ENCODE results near the gene CTNNB1. TPM values are rescaled to one million over a fixed set of nuclear protein-coding genes. Genes with fewer than 3 reads are reported as not detected.

The CTNNB1 gene
- total RNA-seq, 1 experiment from 2014 or later = 258 TPM

DNA sequence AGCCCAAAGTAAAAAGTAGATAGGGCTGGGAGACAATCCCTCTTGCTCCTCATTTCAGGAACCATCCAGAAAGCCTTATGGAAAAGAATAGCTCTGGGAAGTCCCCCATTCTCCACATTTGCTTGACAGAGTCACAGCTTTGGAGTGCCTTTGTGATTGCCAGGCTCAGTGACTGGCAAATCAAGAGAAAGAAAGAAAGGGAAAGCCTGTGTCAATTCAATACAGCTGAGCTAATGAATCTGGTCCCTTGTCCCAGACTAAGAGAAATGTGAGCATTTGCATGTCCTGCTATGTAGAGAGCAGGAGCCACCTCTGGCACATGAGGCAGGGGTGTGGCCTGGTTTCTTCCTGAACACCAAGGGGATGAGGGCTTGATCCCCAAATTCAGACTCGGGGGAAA is 14.9 kb upstream of the CTNNB1 start:
- no TSS peak for BruUV-seq (replicated peaks)
- DNase-seq = no peak
- Mint-ChIP-seq H3K4me1 (ENCODE audit: low read depth, unreplicated experiment) (no peaks in the 10 kb centered on the region), H3K27me3 (ENCODE audit: unreplicated experiment) (peaks cover 40% of the 10 kb centered on the region), H3K36me3 (ENCODE audit: insufficient read depth, unreplicated experiment) (no peaks in the 10 kb centered on the region), H3K4me3 (ENCODE audit: low read depth, unreplicated experiment) (no peak overlapping the region), H3K27ac (ENCODE audit: unreplicated experiment) (no peak overlapping the region), H3K9me3 (ENCODE audit: low read depth, unreplicated experiment) (no peaks in the 10 kb centered on the region)
- intact Hi-C loops (cut with micrococcal nuclease; ENCODE audit: unreplicated experiment) = no loop called here
- no peak for TF ChIP-seq CTCF (IDR thresholded peaks at IDR 0.05; ENCODE audit: unreplicated experiment)
- CTCF ChIA-PET = interaction anchor here (0.5 kb wide), 1 partner anchor 1500 kb away, joined by 5 read pairs; no protein-coding TSS in a partner anchor

DNA sequence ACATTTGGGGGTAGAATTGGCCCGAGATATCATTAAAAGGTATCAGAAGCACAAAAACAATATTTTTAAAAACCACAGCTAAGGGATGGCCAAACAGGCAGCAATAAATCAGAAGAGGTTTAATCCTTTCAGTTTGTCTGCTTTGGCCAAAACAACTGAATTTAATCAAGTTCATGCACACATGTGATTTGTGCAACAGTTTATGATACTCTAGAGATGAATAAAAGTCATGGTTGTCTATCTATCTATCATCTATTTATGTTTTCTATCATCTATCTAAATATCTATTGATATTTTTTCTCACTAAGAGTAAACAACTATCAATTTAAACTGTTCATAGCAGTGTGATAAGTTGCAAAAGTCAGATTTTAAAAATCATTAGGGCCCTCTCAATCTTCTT is 13.0 kb upstream of the CTNNB1 start:
- TF ChIP-seq CTCF (IDR thresholded peaks at IDR 0.05; ENCODE audit: unreplicated experiment) = no peak
- no peaks in the 10 kb centered on the region for H3K36me3 Mint-ChIP-seq (ENCODE audit: insufficient read depth, unreplicated experiment)
- H3K4me1 Mint-ChIP-seq (ENCODE audit: low read depth, unreplicated experiment) = no peaks in the 10 kb centered on the region
- no peak for DNase-seq
- H3K9me3 Mint-ChIP-seq (ENCODE audit: low read depth, unreplicated experiment) = no peaks in the 10 kb centered on the region
- BruUV-seq (replicated peaks) = no TSS peak
- H3K27me3 Mint-ChIP-seq (ENCODE audit: unreplicated experiment) = peaks cover 31% of the 10 kb centered on the region
- CTCF ChIA-PET = no interaction called here
- intact Hi-C loops (cut with micrococcal nuclease; ENCODE audit: unreplicated experiment) = no loop called here
- H3K4me3 Mint-ChIP-seq (ENCODE audit: low read depth, unreplicated experiment) = no peak overlapping the region
- no peak overlapping the region for H3K27ac Mint-ChIP-seq (ENCODE audit: unreplicated experiment)

DNA sequence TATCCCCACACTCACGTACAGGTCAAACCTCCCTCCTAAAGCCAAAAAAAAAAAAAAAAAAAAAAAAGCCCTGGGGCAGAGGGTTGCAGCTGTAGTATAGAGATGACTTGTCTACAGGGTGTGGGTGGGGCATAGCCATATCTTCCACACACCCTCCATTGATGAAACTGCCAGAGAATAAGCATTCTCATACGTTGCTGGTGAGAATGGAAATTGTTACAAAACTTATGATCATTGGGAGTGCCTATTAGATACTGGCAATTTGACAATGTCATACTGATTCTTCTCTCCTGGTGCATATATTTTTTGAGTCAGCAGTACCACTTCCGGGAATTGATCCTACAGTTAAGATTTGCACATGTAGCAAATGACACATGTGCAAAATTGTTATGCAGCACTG is 11.0 kb upstream of the CTNNB1 start:
- intact Hi-C loops (cut with micrococcal nuclease; ENCODE audit: unreplicated experiment) = no loop called here
- CTCF ChIA-PET = no interaction called here
- H3K27me3 Mint-ChIP-seq (ENCODE audit: unreplicated experiment) = peaks cover 31% of the 10 kb centered on the region
- no TSS peak for BruUV-seq (replicated peaks)
- no peak overlapping the region for H3K27ac Mint-ChIP-seq (ENCODE audit: unreplicated experiment)
- H3K4me3 Mint-ChIP-seq (ENCODE audit: low read depth, unreplicated experiment) = no peak overlapping the region
- no peaks in the 10 kb centered on the region for H3K4me1 Mint-ChIP-seq (ENCODE audit: low read depth, unreplicated experiment)
- no peaks in the 10 kb centered on the region for H3K9me3 Mint-ChIP-seq (ENCODE audit: low read depth, unreplicated experiment)
- no peaks in the 10 kb centered on the region for H3K36me3 Mint-ChIP-seq (ENCODE audit: insufficient read depth, unreplicated experiment)
- TF ChIP-seq CTCF (IDR thresholded peaks at IDR 0.05; ENCODE audit: unreplicated experiment) = no peak
- DNase-seq = no peak

DNA sequence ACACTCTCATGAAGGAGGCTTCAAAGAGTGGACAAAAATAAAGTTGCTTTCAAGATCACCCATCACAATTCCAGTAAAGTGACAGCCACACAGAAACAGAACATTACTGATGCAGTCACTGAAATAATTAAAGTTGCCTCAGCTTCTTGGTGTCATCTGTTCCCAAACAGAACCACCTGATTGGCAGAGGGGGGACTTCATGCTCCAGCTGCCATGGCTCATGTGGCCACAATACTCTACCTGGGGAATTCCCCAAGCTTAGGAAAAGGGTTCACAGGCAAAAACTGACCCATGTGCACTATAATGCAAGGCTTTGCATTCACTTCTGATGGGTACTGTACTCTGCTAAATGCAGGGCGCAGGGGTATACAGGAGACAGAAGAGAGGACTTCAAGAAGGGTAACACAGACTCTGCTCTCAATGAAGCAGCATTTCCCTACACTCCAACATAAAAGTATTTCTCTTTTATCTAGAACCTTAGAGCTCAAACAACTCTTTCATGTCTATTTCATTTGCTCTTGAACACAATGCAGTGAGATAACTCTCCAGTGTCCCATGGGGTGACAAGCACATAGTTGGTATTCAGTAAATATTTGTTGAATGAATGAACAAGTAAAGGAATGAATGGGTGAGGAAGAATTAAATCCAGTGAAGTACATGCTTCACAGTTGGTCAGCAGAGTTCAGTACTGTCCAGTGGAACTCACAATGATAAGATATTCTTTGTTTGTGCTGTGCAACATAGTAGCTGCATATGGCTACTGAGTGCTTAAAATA is 8.6 kb upstream of the CTNNB1 start:
- TF ChIP-seq CTCF (IDR thresholded peaks at IDR 0.05; ENCODE audit: unreplicated experiment) = no peak
- intact Hi-C loops (cut with micrococcal nuclease; ENCODE audit: unreplicated experiment) = no loop called here
- no peaks in the 10 kb centered on the region for H3K36me3 Mint-ChIP-seq (ENCODE audit: insufficient read depth, unreplicated experiment)
- no TSS peak for BruUV-seq (replicated peaks)
- no peaks in the 10 kb centered on the region for H3K9me3 Mint-ChIP-seq (ENCODE audit: low read depth, unreplicated experiment)
- H3K27ac Mint-ChIP-seq (ENCODE audit: unreplicated experiment) = no peak overlapping the region
- CTCF ChIA-PET = interaction anchor here (1.3 kb wide), 1 partner anchor 9 kb away, joined by 3 read pairs; the partner anchor contains the start of gene CTNNB1
- DNase-seq = no peak
- peaks cover 15% of the 10 kb centered on the region for H3K27me3 Mint-ChIP-seq (ENCODE audit: unreplicated experiment)
- H3K4me3 Mint-ChIP-seq (ENCODE audit: low read depth, unreplicated experiment) = no peak overlapping the region
- H3K4me1 Mint-ChIP-seq (ENCODE audit: low read depth, unreplicated experiment) = no peaks in the 10 kb centered on the region

Measured in Calu3 (cell line).